ENCODE data around the gene DENND1A. TPM values are rescaled to one million over a fixed set of nuclear protein-coding genes. Genes with fewer than 3 reads are reported as not detected.
"Not testable (repeated sequence)": the region's sequence is repeated elsewhere in the genome, so short reads cannot be mapped to it uniquely, and the experiment has no call there.

The DENND1A gene
- polyA plus RNA-seq, 2 donors, result 4.6 to 4.8 TPM

DNA sequence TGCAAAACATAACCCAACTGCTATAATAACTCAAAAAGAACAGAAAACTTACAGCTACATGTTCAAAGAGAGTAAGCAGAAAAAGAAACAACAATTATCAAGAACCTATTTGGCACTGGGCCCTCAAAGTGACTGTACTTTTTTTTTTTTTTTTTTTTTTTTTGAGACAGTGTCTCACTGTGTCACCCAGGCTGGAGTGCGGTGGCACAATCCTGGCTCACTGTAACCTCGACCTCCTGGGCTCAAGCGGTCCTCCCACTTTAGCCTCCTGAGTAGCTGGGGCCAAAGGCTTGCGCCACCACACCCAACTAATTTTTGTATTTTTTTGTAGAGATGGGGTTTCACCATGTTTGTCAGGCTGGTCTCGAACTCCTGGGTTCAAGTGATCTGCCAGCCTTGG is 114.1 kb downstream of the DENND1A start:
- not testable (repeated sequence) for H3K27me3 ChIP-seq (ENCODE audit: control insufficient read depth in 1 of 2, insufficient read depth in 2 of 2, low read length in 2 of 2); H3K9me3 ChIP-seq (ENCODE audit: control insufficient read depth in 2 of 2, insufficient read depth in 1 of 2, low read depth in 1 of 2, low read length in 1 of 2); H3K4me3 ChIP-seq (ENCODE audit: low read depth in 1 of 2, low read length in 2 of 2); H3K27ac ChIP-seq (ENCODE audit: low read depth in 2 of 2, low read length in 1 of 2); H3K4me1 ChIP-seq (ENCODE audit: control insufficient read depth in 2 of 2, insufficient read depth in 2 of 2, low read length in 1 of 2); H3K36me3 ChIP-seq (ENCODE audit: control insufficient read depth in 2 of 2, insufficient read depth in 2 of 2, low read length in 1 of 2)
- 90 to 95% methylated on average over 5 of the region's 5 CpGs for WGBS, 2 donors

DNA sequence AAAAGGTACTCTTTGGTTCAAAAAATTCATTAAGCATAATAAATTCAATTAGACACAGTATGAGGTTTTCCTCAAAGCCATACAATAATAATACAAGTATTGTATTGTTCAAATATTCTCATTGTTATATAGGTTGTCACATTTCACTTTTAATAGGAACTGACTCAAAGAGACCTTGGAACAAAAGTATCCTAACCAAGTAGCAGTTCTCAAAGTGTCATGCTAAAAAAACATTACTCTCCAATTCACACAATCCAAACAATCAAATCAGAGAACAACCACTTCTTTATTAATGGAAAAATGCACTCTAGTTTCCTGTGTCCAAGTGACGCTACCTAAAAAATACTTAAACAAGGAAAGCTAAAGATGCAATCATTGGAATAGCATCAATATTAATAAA is 115.4 kb downstream of the DENND1A start:
- WGBS, 2 donors, result 80 to 84% methylated on average over 1 of the region's 1 CpG
- no peak overlapping the region for H3K27ac ChIP-seq (ENCODE audit: low read depth in 2 of 2, low read length in 1 of 2)
- H3K9me3 ChIP-seq (ENCODE audit: control insufficient read depth in 2 of 2, insufficient read depth in 1 of 2, low read depth in 1 of 2, low read length in 1 of 2), result no peaks in the 10 kb centered on the region
- no peaks in the 10 kb centered on the region for H3K36me3 ChIP-seq (ENCODE audit: control insufficient read depth in 2 of 2, insufficient read depth in 2 of 2, low read length in 1 of 2)
- H3K4me1 ChIP-seq (ENCODE audit: control insufficient read depth in 2 of 2, insufficient read depth in 2 of 2, low read length in 1 of 2), result no peaks in the 10 kb centered on the region
- no peak overlapping the region for H3K4me3 ChIP-seq (ENCODE audit: low read depth in 1 of 2, low read length in 2 of 2)
- no peaks in the 10 kb centered on the region for H3K27me3 ChIP-seq (ENCODE audit: control insufficient read depth in 1 of 2, insufficient read depth in 2 of 2, low read length in 2 of 2)

DNA sequence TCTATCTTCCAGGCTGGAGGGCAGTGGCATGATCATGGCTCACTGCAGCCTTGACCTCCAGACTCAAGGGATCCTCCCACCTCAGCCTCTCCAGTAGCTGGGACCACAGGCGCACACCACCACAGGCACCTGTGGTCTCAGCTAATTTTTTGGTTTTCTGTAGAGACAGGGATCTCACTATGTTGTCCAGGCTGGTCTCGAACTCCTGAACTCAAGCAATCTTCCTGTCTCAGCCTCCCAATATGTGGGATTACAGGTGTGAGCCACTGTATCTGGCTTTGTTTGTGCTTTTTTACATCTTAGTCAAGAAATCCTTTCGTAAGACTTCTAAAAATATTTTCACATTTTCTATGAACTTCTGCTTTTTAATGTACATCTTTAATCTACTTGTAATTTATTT is 116.9 kb downstream of the DENND1A start:
- Histone ChIP-seq H3K4me1 (ENCODE audit: control insufficient read depth in 2 of 2, insufficient read depth in 2 of 2, low read length in 1 of 2) (no peaks in the 10 kb centered on the region), H3K4me3 (ENCODE audit: low read depth in 1 of 2, low read length in 2 of 2) (no peak overlapping the region), H3K27ac (ENCODE audit: low read depth in 2 of 2, low read length in 1 of 2) (no peak overlapping the region), H3K36me3 (ENCODE audit: control insufficient read depth in 2 of 2, insufficient read depth in 2 of 2, low read length in 1 of 2) (no peaks in the 10 kb centered on the region), H3K27me3 (ENCODE audit: control insufficient read depth in 1 of 2, insufficient read depth in 2 of 2, low read length in 2 of 2) (no peaks in the 10 kb centered on the region), H3K9me3 (ENCODE audit: control insufficient read depth in 2 of 2, insufficient read depth in 1 of 2, low read depth in 1 of 2, low read length in 1 of 2) (no peaks in the 10 kb centered on the region)
- 95 to 96% methylated on average over 3 of the region's 3 CpGs for WGBS, 2 donors

DNA sequence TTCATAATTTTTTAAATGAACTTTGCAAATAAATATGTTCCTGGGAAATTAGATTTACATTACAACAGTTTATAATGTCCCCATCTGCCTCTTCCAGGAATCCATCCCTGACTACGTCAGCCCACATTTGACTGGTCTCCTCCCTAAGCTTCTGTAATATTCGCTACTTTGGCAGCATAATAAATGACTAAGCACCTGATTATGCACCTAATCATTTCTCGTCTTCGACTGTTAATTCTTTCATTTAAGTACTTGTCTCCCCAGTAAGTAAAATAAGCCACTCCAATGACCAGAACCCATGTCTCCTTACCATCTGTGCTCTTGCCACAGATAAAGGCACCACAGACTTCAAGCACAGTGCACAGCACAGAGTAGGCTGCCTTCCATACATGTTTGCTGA is 122.7 kb downstream of the DENND1A start:
- H3K4me3 ChIP-seq (ENCODE audit: low read depth in 1 of 2, low read length in 2 of 2), result no peak overlapping the region
- H3K4me1 ChIP-seq (ENCODE audit: control insufficient read depth in 2 of 2, insufficient read depth in 2 of 2, low read length in 1 of 2), result no peaks in the 10 kb centered on the region
- 73 to 83% methylated on average over 4 of the region's 4 CpGs for WGBS, 2 donors
- H3K36me3 ChIP-seq (ENCODE audit: control insufficient read depth in 2 of 2, insufficient read depth in 2 of 2, low read length in 1 of 2), result no peaks in the 10 kb centered on the region
- H3K27ac ChIP-seq (ENCODE audit: low read depth in 2 of 2, low read length in 1 of 2), result no peak overlapping the region
- no peaks in the 10 kb centered on the region for H3K9me3 ChIP-seq (ENCODE audit: control insufficient read depth in 2 of 2, insufficient read depth in 1 of 2, low read depth in 1 of 2, low read length in 1 of 2)
- H3K27me3 ChIP-seq (ENCODE audit: control insufficient read depth in 1 of 2, insufficient read depth in 2 of 2, low read length in 2 of 2), result no peaks in the 10 kb centered on the region

DNA sequence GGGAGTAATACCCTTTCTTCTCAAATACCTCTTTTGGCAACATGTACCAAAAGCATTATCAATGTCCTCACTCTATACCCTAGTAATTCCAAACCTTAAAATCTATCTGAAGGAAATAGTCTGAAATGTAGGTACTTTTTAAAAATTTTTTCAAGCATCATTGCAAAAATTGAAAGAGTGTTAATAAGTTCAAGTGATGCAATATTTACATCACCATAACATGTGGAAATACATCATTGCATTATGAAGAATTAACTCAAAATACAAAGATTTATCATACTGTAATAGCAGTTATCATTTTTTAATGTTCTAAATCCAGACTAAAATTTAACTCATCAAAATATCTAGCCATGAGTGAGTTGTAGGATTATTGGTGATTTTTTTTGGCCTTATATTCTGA is 123.1 kb downstream of the DENND1A start:
- H3K27me3 ChIP-seq (ENCODE audit: control insufficient read depth in 1 of 2, insufficient read depth in 2 of 2, low read length in 2 of 2), result no peaks in the 10 kb centered on the region
- H3K9me3 ChIP-seq (ENCODE audit: control insufficient read depth in 2 of 2, insufficient read depth in 1 of 2, low read depth in 1 of 2, low read length in 1 of 2), result no peaks in the 10 kb centered on the region
- H3K4me3 ChIP-seq (ENCODE audit: low read depth in 1 of 2, low read length in 2 of 2), result no peak overlapping the region

DNA sequence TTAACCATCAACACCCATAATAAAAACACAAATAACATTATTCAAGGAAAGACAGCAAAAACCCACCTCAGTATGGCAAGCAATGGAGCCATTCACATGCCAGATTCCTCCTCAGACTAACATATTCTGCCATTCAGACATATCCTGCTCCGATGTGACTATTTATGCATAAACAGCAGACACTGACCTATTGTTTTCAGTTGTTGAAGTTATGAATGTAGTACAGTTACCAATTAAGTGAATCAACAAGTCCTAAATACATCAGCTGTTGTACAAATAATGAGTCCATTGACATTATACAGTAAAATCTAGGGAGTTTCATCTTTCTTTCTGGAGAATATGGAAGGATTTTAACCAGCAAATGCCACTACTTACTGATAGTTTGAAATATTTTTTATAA is 131.7 kb downstream of the DENND1A start:
- H3K27ac ChIP-seq (ENCODE audit: low read depth in 2 of 2, low read length in 1 of 2), result no peak overlapping the region
- H3K36me3 ChIP-seq (ENCODE audit: control insufficient read depth in 2 of 2, insufficient read depth in 2 of 2, low read length in 1 of 2), result no peaks in the 10 kb centered on the region
- H3K4me3 ChIP-seq (ENCODE audit: low read depth in 1 of 2, low read length in 2 of 2), result no peak overlapping the region
- no peaks in the 10 kb centered on the region for H3K9me3 ChIP-seq (ENCODE audit: control insufficient read depth in 2 of 2, insufficient read depth in 1 of 2, low read depth in 1 of 2, low read length in 1 of 2)
- H3K27me3 ChIP-seq (ENCODE audit: control insufficient read depth in 1 of 2, insufficient read depth in 2 of 2, low read length in 2 of 2), result no peaks in the 10 kb centered on the region
- 95 to 96% methylated on average over 1 of the region's 1 CpG for WGBS, 2 donors
- H3K4me1 ChIP-seq (ENCODE audit: control insufficient read depth in 2 of 2, insufficient read depth in 2 of 2, low read length in 1 of 2), result no peaks in the 10 kb centered on the region

More for the DNA sequence above, 123.1 kb downstream of the DENND1A start:
- Histone ChIP-seq H3K36me3 (ENCODE audit: control insufficient read depth in 2 of 2, insufficient read depth in 2 of 2, low read length in 1 of 2) (no peaks in the 10 kb centered on the region), H3K27ac (ENCODE audit: low read depth in 2 of 2, low read length in 1 of 2) (no peak overlapping the region), H3K4me1 (ENCODE audit: control insufficient read depth in 2 of 2, insufficient read depth in 2 of 2, low read length in 1 of 2) (no peaks in the 10 kb centered on the region)

DNA sequence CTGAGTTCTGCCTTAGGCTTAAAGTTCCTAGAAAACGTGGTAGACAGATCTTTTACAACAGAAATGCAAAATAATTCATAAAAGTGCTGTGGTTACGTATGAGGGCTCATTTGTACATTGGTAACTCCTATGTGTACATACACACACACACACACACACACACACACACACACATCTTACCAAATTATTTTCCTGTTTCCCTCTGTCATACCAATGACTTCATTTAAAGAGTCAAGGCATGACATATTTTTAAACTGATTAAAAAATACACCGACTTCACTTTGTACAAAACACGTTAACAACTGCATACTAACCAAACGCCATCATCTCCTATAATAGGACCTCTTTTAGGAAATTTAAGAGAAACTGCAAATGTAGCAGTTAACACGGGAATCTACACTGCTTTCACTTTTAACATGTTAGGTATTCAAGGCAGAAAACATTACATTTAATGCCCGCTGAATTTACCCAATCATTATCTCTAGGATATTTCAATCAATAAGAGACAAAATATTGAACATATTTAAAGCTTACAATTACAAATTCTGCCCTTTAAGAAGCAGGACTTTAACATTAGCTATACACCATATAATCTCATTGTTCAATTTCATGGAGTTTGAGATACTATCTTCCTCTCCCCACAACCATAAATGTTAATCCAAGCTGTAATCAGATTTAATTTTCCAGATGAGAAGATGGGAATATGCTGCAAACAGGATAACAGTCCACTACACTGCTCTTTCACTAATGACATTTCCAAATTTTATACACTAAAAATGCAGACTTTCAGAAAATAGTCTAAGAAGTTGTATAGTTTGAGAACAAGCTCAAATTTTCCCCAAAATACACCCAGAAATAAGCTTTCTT is 133.1 kb downstream of the DENND1A start:
- no peak overlapping the region for H3K4me3 ChIP-seq (ENCODE audit: low read depth in 1 of 2, low read length in 2 of 2)
- no peaks in the 10 kb centered on the region for H3K9me3 ChIP-seq (ENCODE audit: control insufficient read depth in 2 of 2, insufficient read depth in 1 of 2, low read depth in 1 of 2, low read length in 1 of 2)
- H3K4me1 ChIP-seq (ENCODE audit: control insufficient read depth in 2 of 2, insufficient read depth in 2 of 2, low read length in 1 of 2), result no peaks in the 10 kb centered on the region
- H3K27ac ChIP-seq (ENCODE audit: low read depth in 2 of 2, low read length in 1 of 2), result no peak overlapping the region
- no peaks in the 10 kb centered on the region for H3K36me3 ChIP-seq (ENCODE audit: control insufficient read depth in 2 of 2, insufficient read depth in 2 of 2, low read length in 1 of 2)
- H3K27me3 ChIP-seq (ENCODE audit: control insufficient read depth in 1 of 2, insufficient read depth in 2 of 2, low read length in 2 of 2), result no peaks in the 10 kb centered on the region
- WGBS, 2 donors, result 76 to 78% methylated on average over 7 of the region's 7 CpGs

DNA sequence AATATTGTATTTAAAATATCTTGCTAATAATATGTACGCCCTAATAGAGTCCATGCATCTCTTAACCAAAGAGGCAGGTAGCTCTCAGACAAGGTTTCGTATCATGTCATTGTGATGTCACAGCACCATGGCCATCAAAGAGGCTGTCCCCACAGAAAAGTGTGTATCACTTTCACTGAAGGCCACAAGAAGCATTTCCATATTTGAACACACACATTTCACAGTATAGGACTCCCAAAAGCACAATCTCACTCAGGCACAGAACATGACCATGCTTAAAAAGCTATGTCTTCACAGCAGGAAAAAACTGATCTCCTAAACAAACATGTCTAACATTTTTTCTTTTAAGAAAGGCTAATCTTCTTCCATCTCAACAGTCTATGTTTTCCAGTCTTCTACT is 133.8 kb downstream of the DENND1A start:
- H3K4me3 ChIP-seq (ENCODE audit: low read depth in 1 of 2, low read length in 2 of 2), result no peak overlapping the region
- no peaks in the 10 kb centered on the region for H3K9me3 ChIP-seq (ENCODE audit: control insufficient read depth in 2 of 2, insufficient read depth in 1 of 2, low read depth in 1 of 2, low read length in 1 of 2)
- WGBS, 2 donors, result 97 to 100% methylated on average over 2 of the region's 2 CpGs
- H3K27me3 ChIP-seq (ENCODE audit: control insufficient read depth in 1 of 2, insufficient read depth in 2 of 2, low read length in 2 of 2), result no peaks in the 10 kb centered on the region
- H3K36me3 ChIP-seq (ENCODE audit: control insufficient read depth in 2 of 2, insufficient read depth in 2 of 2, low read length in 1 of 2), result no peaks in the 10 kb centered on the region
- no peaks in the 10 kb centered on the region for H3K4me1 ChIP-seq (ENCODE audit: control insufficient read depth in 2 of 2, insufficient read depth in 2 of 2, low read length in 1 of 2)
- H3K27ac ChIP-seq (ENCODE audit: low read depth in 2 of 2, low read length in 1 of 2), result no peak overlapping the region

DNA sequence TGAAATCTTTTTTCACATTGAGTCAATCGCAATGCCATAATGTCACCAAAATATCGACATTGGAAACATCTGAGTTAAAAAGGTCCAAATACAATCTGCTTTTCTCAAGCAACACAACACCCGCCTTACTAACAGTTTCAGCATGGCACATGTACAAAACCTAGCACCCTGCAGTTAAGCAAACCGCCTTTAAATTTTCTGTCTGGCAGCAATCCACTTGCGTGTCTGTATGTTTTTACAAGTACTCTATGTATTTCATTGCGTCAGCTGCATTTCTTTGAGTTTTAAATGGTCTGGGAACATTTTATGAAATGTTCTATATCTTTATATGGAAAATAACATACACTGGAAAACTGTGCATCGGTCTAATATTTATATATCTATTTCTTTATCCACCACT is 134.6 kb downstream of the DENND1A start:
- no peak overlapping the region for H3K4me3 ChIP-seq (ENCODE audit: low read depth in 1 of 2, low read length in 2 of 2)
- 96% methylated on average over 7 of the region's 7 CpGs for WGBS, 2 donors
- H3K27me3 ChIP-seq (ENCODE audit: control insufficient read depth in 1 of 2, insufficient read depth in 2 of 2, low read length in 2 of 2), result no peaks in the 10 kb centered on the region
- H3K9me3 ChIP-seq (ENCODE audit: control insufficient read depth in 2 of 2, insufficient read depth in 1 of 2, low read depth in 1 of 2, low read length in 1 of 2), result no peaks in the 10 kb centered on the region
- no peak overlapping the region for H3K27ac ChIP-seq (ENCODE audit: low read depth in 2 of 2, low read length in 1 of 2)
- H3K4me1 ChIP-seq (ENCODE audit: control insufficient read depth in 2 of 2, insufficient read depth in 2 of 2, low read length in 1 of 2), result no peaks in the 10 kb centered on the region
- H3K36me3 ChIP-seq (ENCODE audit: control insufficient read depth in 2 of 2, insufficient read depth in 2 of 2, low read length in 1 of 2), result no peaks in the 10 kb centered on the region

DNA sequence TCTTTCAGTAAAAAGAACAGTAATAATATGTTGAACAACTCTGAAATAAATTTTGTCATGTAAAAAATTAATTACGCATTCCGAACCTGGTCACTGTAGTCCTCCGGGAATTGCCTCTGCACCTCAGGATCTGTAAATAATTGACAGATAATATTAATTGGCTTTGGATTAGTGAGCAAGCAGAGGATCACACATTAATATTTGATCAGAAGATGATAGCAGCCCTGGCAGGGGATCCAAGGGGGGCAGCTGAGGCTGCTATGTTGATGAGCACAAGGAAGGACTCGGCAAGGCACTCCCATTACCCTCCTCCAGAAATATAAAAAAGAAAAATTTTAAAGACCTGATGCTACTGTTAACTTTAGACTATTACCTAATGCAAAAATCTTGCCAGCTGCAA is 137.4 kb downstream of the DENND1A start:
- 83 to 96% methylated on average over 4 of the region's 4 CpGs for WGBS, 2 donors
- no peaks in the 10 kb centered on the region for H3K9me3 ChIP-seq (ENCODE audit: control insufficient read depth in 2 of 2, insufficient read depth in 1 of 2, low read depth in 1 of 2, low read length in 1 of 2)
- H3K4me1 ChIP-seq (ENCODE audit: control insufficient read depth in 2 of 2, insufficient read depth in 2 of 2, low read length in 1 of 2), result no peaks in the 10 kb centered on the region
- no peak overlapping the region for H3K27ac ChIP-seq (ENCODE audit: low read depth in 2 of 2, low read length in 1 of 2)
- H3K27me3 ChIP-seq (ENCODE audit: control insufficient read depth in 1 of 2, insufficient read depth in 2 of 2, low read length in 2 of 2), result no peaks in the 10 kb centered on the region
- H3K36me3 ChIP-seq (ENCODE audit: control insufficient read depth in 2 of 2, insufficient read depth in 2 of 2, low read length in 1 of 2), result no peaks in the 10 kb centered on the region
- H3K4me3 ChIP-seq (ENCODE audit: low read depth in 1 of 2, low read length in 2 of 2), result no peak overlapping the region

All from esophagus (tissue), 2 donors.